Measurements from ENCODE around the gene ANKK1. TPM values are rescaled to one million over a fixed set of nuclear protein-coding genes. Genes with fewer than 3 reads are reported as not detected.
A peak's percentile ranks its signal among the peaks of the same experiment; 100 is the strongest.

ANKK1 gene
- total RNA-seq, 1 donor from 2014 or later: 0.15 TPM

DNA sequence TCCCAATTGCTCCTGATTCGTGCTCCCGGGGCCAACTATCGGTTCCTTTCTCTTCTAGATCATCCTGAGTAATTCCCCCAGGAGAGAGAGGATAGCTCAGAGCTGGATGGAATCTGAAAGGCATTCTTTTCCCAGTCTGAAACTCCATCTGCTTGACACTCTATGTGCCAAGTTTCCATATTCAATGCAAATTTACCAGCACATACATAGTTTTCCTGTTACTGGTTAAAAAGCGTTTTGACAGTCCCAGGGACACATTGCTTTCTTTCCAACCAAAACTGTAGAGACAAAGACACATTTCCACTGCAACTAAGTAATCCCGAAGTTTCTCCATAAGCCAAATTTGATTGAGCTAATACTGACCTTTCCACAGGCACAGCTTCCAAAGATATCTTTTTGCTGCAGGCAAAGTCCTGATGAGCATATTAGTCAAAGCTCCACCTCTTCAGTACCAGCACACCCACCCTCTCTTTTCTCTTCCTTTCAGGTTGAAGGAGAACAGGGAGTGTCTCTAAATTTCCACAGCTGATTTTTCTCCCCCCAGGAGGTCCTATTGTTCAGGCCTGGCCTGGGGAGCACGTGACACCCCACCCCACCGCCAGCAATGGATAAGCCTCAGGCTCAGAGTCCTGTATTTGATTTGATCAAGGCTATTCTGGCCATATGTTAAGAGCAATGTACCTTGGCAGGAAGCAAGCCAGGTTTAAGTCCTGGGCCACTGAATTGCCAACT lies 9.7 kb upstream of the ANKK1 start:
- DNase-seq (ENCODE audit: low read depth): no peak

DNA sequence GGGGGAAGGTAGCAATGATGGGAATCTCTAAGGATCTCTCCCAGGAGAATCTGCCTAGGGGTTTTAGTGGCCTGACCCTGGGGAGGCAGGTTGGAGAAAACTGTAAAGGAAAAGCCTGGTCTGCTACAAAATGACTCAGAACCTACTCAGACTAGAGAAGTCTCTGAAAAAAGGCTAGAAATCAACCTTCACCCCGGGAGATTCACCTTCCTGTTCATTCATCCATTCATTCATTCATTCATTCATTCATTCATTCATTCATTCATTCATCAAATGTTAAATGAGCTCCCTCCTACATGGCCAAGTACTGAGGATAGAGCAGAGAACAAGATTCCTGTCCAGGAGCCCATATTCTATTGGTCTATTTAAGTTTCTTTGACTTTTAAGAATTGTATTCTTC lies 8.9 kb upstream of the ANKK1 start:
- no peak for DNase-seq (ENCODE audit: low read depth)

DNA sequence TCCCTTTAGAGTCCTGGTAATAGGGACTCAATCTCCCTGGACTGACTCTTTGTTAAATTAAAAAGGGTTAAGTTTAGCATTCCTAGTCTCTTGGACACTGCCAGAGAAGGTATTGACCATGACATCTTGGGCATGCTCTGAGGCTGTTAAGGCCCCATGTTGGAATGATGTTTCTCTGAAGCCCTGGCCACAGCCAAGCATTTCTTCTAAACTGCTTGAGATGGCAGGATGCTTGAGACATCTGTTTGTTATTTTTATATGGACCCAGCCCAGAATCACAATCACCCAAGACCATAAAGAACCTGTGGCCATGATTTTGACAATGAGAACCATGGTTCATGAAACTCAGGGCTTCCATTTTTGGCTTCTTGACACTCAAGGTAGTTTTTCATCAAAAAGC lies 5.5 kb upstream of the ANKK1 start:
- DNase-seq (ENCODE audit: low read depth): no peak

DNA sequence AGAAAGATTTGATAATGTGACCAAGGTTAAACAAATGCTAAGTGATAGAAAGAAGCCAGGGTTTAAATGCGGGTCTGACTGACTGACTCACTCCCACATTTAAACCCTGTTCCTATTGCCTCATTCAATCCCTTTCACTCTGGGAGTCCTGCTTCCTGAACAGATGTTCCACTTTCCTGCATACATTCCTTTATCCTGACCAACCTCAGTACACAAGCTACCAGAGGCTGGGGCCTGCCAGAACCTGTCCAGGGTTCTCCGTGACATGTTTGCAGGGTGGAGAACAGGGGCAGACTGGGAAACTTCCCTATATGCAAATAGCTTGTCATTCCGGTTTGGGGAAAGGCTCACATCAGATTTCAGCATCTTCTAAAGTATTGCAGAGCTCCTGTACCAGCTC lies 3.0 kb upstream of the ANKK1 start:
- DNase-seq (ENCODE audit: low read depth): peak; percentile 49

DNA sequence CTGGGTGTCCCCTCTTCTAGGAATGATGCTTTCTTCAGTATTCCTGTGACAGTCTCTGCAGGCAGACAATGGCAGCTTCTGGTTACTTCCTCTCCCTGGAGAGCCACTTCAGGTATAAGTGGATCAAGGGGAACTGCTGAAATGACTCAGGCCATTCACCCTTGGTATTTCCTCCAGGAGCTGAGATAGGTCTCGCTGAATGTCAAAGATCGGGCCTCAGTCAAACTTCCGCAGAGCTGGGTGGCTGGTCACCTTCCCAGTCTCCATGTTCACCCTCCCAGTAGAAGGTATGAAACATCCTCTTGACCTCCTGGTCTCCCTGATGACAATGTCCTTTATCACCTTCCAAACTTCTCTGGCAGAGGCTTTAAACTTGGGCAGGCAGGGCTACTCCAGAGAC lies 1.8 kb upstream of the ANKK1 start:
- DNase-seq (ENCODE audit: low read depth): no peak

DNA sequence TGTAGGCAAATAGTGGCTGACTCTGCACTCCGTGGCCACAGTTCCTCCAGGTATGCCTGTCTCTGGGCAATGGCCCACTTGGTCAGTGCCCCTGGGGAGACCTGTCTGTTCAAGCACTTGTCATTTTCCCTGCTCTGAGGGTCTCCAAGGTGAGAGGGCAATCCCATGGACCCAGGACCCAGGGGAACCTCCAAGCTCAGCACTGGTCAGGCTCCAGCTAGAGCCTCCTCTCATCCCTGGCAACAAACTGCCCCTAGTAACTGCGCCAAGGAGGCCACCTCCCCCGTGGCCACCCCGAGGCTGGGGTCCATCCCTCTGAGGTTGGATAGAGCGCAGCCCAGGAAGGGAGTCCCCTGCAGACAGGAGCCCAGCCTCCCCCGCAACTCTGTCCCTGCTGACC lies 713 bp upstream of the ANKK1 start:
- DNase-seq (ENCODE audit: low read depth): no peak

DNA sequence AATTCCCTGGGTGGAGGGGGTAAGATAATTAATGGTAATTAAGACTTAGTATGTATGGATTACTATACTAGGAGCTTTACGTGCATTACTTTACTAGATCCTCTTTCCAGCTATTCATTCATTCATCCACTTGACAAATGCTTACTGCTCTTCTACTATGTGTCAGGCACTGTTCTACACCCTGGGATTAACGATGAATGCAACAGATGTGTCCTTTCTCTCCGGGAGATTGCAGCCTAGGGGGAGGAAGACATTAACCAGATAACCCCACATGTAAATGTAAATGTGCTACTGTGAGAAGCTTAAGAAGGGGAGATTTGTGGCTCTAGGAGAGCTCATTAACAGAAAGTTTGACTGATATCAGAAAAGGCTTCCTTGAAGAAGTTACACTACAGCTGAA lies 1.7 kb downstream of the ANKK1 start:
- no peak for DNase-seq (ENCODE audit: low read depth)

DNA sequence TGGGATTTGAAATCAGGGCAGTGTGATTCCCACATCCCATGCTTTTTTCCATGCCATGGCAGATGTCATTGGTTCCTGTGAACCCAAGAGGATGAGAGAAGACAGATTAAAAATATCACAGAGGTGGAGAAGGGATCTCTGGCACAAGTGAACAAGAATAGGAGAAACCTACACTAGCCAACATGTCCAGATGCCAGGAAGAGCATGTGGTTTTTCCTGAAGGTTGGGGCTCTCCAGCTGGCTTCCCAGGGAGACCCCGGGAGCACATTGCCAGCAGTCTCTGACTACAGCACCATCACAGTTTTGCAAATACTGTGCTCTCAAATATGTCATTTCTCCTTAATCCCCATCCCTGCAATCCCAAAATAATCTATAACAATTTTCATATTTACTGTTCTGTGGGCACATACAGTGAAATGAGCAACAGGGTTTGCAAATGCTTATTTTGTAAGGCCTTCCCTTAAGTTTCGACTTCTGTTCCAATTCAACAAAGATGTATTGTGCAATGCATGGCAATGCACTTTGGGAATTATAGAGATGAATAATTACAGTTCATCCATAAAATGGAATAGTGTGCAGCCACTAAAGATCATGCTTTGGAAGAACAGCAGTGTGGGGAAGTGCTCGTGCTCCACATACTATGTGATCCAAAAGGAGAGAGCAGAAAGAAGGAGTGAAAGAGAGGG lies 4.8 kb downstream of the ANKK1 start:
- DNase-seq (ENCODE audit: low read depth): no peak

DNA sequence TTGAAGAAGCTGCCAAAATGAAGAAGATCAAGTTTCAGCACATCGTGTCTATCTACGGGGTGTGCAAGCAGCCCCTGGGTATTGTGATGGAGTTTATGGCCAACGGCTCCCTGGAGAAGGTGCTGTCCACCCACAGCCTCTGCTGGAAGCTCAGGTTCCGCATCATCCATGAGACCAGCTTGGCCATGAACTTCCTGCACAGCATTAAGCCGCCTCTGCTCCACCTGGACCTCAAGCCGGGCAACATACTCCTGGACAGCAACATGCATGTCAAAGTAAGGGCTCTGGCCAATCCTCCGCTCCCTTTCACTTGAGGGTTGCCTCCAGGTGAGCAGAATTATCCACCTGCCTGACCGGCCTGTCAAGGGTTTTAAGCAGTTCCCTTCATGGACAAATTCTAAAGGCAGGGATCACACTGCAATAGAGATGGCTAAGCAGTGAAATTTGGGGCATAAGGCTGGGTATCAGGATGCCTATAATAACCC lies 6.0 kb downstream of the ANKK1 start:
- no peak for DNase-seq (ENCODE audit: low read depth)

DNA sequence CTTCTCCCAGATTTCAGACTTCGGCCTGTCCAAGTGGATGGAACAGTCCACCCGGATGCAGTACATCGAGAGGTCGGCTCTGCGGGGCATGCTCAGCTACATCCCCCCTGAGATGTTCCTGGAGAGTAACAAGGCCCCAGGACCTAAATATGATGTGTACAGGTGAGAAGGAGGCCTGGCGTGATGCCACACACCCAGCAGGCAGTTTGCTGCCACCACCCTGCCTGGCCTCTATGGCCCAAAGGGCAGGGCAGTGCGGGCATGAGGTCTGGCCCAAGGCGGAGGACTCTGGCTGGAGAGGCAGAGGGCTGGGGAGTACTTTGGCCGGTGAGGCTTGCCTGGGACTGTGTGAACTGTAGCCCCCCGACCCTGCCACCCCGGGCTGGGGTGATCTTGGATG lies 7.3 kb downstream of the ANKK1 start:
- no peak for DNase-seq (ENCODE audit: low read depth)

DNA sequence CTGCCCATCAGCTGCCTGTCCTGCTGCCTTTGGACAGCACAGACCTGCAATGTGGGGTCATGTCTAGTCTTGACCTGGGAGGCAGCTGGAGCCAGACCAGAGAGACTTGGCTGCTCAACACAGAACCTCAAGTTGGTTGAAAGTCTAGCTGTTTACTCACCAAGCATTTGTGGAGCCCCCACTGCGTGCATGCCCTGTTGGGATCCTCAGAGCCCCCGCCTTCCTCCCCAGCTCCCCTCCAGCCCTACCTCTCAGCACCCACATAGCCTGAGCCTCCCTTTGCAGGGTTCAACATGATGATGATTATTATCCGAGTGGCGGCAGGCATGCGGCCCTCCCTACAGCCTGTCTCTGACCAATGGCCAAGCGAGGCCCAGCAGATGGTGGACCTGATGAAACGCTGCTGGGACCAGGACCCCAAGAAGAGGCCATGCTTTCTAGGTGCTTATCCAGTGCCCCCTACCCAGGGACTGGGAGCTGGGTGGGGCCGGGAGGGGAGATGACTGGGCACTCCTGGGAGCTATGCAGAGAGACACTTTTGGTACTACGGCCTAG lies 8.3 kb downstream of the ANKK1 start:
- DNase-seq (ENCODE audit: low read depth): no peak

DNA sequence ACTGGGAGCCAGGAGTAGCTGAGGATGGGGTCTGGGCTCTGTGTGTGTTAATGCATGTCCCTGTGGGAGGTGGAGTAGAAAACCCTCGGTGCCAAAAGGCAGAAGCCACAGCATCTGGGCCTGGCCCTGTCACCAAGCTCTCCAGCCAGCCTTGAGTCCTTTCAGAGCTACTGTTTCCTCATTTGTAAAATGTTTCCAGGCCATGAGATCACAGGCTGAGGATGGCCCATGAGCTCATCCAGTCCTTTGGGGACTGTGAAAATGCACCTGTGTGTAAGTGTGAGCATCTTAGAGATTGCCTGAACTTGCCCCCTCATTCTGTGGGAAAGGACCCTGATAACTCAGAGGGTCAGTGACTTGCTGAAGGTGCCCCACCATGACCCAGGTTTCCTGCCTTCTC lies 9.1 kb downstream of the ANKK1 start:
- DNase-seq (ENCODE audit: low read depth): no peak

DNA sequence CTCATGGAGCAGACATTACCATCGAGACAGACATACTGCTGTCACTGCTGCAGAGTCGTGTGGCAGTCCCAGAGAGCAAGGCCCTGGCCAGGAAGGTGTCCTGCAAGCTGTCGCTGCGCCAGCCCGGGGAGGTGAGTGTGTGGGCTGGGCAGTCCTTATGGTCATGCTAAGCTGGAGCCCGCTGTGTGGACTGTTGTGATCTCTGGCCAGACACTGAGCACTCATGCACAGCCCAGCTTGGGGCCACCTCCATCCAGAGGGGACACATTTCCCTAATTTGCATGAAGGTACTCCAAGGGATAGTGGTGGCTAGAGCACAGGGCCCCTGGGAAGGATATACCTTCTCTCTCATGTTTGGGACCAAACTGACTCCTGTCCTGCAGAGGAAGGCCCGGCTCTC lies 9.6 kb downstream of the ANKK1 start:
- DNase-seq (ENCODE audit: low read depth): no peak

DNA sequence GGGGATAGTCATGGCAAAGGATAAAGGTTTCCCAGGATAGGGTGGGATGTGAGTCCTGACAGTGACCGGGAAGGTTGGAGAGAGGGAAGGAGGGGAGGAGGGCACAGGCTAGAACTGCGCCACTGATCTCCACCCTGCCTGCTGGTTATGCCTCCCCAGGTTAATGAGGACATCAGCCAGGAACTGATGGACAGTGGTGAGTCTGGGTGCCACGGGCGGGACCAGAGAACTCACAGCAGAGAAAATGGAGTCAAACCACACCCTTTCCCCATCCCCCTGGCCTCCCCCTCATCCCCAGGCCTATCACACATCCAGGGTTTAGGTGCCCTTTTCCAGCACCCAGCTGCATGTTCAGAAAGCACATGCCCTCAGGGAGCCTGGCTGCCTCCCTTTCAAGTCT lies 10.2 kb downstream of the ANKK1 start:
- DNase-seq (ENCODE audit: low read depth): no peak

DNA sequence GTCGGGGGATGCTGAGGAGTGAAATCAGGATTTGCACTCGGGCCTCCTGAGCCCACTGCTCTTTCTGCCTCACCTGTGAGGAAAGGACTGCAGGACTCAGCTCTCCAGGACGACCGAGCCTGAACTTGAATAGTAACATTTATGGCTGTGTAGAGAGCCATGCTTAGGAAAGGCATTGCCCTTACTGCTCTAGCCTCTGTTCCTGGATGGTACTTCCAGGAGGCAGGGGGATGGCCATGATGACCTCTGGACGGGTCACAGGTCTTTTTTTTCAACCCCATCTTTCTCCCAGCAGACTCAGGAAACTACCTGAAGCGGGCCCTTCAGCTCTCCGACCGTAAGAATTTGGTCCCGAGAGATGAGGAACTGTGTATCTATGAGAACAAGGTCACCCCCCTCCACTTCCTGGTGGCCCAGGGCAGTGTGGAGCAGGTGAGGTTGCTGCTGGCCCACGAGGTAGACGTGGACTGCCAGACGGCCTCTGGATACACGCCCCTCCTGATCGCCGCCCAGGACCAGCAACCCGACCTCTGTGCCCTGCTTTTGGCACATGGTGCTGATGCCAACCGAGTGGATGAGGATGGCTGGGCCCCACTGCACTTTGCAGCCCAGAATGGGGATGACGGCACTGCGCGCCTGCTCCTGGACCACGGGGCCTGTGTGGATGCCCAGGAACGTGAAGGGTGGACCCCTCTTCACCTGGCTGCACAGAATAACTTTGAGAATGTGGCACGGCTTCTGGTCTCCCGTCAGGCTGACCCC lies 11.3 kb downstream of the ANKK1 start:
- DNase-seq (ENCODE audit: low read depth): no peak

DNA sequence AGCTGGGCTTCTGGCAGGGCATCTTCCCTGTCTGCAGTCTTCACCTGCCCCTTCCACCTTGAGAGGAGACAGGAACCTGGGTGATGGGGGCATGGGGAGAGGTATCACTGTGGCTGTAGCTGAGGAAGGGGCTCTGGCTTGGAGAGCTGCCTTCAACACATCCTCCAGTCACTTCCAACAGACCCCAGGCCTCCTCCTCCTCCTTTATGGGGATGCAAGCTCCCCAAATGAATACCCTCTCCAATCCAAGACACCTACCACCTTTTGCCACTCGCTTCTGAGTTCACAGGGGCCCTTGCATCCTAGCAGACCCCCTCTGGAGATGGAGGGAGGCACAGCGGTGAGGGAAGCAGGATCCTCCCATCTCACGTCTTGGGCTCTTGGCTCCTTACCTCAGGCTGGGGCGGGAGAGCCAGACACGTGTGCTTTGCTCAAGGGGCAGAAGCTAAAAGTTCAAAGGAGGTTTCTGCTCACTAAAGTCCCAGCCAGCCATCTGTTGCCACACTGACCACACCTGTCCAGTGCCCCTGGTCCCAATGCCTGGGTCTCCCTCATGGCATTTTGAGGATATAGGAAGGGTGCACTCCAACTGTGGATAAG lies 13.2 kb downstream of the ANKK1 start:
- no peak for DNase-seq (ENCODE audit: low read depth)

DNA sequence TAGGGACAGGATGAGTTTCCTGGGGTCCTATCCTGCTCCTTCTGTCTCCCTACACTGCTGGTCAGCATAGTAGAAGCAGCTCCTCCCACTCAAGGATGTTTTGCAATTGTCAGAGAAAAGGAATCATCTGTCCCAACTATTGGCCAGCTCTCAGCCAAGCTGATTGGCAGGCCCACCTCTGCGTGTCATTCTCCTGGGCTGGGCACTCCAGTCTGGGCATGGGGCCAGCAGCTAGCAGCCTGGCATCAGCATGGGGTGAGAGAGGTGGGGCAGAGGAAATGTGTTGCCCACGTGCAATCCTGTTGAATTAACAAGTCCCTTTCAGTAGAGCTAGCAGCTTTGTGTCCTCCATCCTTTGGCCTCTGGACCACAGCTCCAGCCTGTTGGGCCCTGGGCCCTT lies 14.1 kb downstream of the ANKK1 start:
- peak; percentile 81 for DNase-seq (ENCODE audit: low read depth)

DNA sequence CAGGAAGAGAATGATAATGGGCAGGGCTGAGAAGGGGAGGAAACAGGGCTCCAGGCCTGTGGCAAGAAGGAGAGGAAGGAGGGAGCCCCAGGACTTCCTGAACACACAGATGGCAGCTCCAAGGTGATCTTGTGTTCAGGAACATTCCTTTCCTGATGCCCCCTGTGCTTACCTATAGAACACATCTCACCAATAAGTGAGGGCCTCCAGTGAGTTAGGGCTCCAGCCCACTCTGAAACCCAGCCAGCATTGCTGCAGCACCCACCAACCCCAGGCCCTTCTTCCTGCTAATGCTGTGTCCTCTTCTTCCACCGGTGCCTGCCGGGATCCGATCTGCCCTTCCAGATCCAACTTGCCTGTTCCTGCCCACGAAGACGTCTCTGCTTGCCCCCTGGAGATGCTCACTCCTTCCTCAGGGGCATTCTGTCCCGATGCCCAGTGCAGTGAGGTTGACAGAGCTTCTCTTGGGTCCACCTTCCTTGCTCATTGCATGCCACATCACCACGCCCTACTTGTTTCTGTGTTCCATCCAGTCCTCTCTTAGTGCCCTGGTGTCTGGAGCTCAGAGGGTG lies 17.4 kb downstream of the ANKK1 start:
- DNase-seq (ENCODE audit: low read depth): no peak

DNA sequence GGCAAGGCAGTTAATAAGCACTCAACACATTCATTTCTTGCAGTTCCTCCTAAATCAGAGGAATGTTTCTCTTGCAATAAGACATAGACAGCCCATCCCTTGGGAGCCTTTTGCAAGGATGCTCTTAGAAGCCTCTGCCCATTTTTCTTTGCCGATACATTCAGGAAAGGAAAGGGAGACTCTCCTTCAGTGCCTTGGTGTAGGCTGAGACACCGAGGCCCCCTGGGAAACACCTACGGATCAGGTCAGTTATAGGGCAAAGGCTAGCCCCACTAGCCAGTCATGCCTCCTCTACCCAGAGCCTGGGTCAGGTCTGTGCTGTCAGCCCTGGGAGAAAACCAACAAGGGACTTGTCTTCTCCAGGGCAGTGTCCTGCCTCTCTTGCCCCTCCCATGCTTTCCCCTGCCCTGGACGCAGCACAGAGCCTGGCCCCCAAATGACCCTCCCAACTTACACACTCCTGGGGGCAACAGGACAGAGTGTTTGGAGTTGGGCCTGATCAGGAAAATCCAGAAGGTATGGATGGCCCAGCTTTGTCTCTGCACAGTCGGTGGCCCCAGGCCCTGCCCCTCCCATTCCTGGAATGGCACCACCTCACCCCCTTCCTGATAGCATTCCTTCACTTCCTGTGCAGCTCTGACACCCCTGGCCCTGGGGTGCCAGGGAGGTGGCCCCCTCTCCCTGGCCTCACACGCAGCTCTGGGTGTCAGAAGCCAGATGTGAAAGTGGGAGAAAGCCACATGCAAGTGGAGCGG lies 18.3 kb downstream of the ANKK1 start:
- no peak for DNase-seq (ENCODE audit: low read depth)

DNA sequence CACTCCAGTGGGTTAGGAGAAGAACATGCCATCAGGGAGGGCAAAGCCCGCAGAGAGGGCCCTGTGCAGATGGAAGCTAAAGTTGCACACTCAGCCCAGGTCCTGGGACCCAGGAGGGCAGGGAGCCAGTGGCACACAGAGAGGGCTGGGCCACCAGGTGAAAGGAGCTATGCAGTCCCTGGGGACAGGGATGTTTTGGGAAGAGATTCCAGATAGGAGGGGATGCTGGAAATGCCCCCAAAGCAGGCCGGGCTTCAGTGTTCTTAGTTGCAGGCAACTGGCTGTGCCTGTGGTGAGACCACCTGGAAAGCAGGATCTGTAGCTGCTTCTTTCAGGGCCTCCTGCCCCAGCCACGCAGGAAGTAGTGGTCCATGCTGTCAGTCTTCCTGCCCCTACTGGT lies 19.6 kb downstream of the ANKK1 start:
- no peak for DNase-seq (ENCODE audit: low read depth)

DNA sequence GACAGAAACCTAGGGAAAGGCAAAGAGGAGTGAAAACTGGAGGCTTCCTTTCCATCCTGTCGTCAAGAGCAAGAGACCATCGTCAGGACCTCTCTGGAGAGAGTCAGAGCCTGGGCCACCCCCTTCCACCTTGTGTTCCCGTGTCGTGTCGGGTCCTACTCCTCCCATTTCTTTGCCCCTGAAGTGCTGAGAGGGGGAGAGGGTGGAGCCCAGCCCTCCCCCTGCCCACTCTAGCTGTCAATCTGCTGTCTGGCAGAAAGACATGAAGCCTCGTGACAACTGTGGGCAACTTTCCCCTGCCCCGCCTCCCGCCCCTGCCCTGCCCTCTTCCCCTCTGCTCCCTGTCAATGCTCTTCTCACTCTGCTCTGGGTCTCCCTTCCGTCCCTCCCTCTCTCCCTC lies 20.6 kb downstream of the ANKK1 start:
- DNase-seq (ENCODE audit: low read depth): no peak

Data from renal cortical epithelial cell (primary cell).